AG04450 (cell line): Measurements from ENCODE around the gene RAPGEF1. TPM values are rescaled to one million over a fixed set of nuclear protein-coding genes. Genes with fewer than 3 reads are reported as not detected.

Experiments used
- CTCF ChIA-PET: fragments of 300-600, 350-600 bp; formaldehyde crosslinking; extraction: SDS; loops from one replicate; lab custom pipeline; 2022; ENCODE audit warnings: antibody characterized with exemption, inconsistent platforms; lab: Charles Lee
- POLR2A ChIA-PET: fragments of 350-600 bp; formaldehyde crosslinking; extraction: SDS; loops from one replicate; lab custom pipeline; 2021; ENCODE audit warnings: antibody characterized with exemption, inconsistent platforms; lab: Yijun Ruan, JAX
- DNase-seq: peaks from one replicate; pipeline ENCODE4 v3.0.0-alpha.2; 2011; ENCODE audit warnings: low read depth, low spot score
- H3K27ac ChIP-seq: one replicate; pipeline ENCODE4 v1.5.1; 2012; ENCODE audit warnings: low read depth, low read length, control low read depth
- H3K27me3 ChIP-seq: one replicate; pipeline ENCODE4 v1.6.0; 2012; ENCODE audit warnings: low read length; ENCODE audit not compliant: control insufficient read depth, insufficient read depth
- H3K4me3 ChIP-seq: 2 replicates; pipeline ENCODE4 v1.5.1; 2011; ENCODE audit warnings: mild to moderate bottlenecking, low read depth, low read length, control low read depth
- H3K9me3 ChIP-seq: 2 replicates; pipeline ENCODE4 v1.5.1; 2012; ENCODE audit warnings: low read length; ENCODE audit not compliant: control insufficient read depth, insufficient read depth
- polyA plus RNA-seq: library from polyadenylated mRNA; depleted of rRNA; stranded (reverse); fragments of >200 nt; gene quantifications from 2 replicates; pipeline ENCODE4 v1.2.3, GENCODE V29; 2011
- TF ChIP-seq, protein P1 (sequence below): IDR thresholded peaks from 2 replicates; pipeline ENCODE4 v1.5.1; 2011; ENCODE audit warnings: low read depth, low read length, control low read depth, inconsistent platforms

RAPGEF1 gene
- polyA plus RNA-seq, 1 experiment = 27.6 TPM

DNA sequence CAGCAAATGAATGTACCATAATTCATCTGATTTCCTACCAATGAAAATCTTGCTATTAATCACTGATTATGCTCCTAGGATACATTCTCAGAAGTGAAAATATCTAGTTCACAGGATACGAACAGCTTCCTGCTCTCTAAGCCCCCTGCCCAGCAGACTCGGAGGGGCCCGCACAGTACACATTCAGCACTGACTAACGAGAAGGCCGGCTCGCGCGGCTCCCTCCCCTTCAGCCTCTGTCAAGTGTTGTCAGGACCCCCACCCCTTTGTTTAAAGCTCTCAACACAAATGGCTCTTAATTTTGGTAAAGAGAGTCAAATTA lies 112.6 kb downstream of the RAPGEF1 start:
- no peaks in the 10 kb centered on the region for H3K27me3 ChIP-seq
- ChIA-PET POLR2A (interaction anchor here (1.0 to 1.2 kb wide), 2 partner anchors 31 to 110 kb away, joined by 3 to 10 read pairs; no protein-coding TSS in a partner anchor), CTCF (no interaction called here)
- peak overlapping the region; percentile 97 for H3K27ac ChIP-seq
- TF ChIP-seq, protein P1, sequence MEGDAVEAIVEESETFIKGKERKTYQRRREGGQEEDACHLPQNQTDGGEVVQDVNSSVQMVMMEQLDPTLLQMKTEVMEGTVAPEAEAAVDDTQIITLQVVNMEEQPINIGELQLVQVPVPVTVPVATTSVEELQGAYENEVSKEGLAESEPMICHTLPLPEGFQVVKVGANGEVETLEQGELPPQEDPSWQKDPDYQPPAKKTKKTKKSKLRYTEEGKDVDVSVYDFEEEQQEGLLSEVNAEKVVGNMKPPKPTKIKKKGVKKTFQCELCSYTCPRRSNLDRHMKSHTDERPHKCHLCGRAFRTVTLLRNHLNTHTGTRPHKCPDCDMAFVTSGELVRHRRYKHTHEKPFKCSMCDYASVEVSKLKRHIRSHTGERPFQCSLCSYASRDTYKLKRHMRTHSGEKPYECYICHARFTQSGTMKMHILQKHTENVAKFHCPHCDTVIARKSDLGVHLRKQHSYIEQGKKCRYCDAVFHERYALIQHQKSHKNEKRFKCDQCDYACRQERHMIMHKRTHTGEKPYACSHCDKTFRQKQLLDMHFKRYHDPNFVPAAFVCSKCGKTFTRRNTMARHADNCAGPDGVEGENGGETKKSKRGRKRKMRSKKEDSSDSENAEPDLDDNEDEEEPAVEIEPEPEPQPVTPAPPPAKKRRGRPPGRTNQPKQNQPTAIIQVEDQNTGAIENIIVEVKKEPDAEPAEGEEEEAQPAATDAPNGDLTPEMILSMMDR = no peak
- no peaks in the 10 kb centered on the region; the same call in 1 of the 2 replicates for H3K9me3 ChIP-seq
- DNase-seq = no peak
- H3K4me3 ChIP-seq = no peak overlapping the region

DNA sequence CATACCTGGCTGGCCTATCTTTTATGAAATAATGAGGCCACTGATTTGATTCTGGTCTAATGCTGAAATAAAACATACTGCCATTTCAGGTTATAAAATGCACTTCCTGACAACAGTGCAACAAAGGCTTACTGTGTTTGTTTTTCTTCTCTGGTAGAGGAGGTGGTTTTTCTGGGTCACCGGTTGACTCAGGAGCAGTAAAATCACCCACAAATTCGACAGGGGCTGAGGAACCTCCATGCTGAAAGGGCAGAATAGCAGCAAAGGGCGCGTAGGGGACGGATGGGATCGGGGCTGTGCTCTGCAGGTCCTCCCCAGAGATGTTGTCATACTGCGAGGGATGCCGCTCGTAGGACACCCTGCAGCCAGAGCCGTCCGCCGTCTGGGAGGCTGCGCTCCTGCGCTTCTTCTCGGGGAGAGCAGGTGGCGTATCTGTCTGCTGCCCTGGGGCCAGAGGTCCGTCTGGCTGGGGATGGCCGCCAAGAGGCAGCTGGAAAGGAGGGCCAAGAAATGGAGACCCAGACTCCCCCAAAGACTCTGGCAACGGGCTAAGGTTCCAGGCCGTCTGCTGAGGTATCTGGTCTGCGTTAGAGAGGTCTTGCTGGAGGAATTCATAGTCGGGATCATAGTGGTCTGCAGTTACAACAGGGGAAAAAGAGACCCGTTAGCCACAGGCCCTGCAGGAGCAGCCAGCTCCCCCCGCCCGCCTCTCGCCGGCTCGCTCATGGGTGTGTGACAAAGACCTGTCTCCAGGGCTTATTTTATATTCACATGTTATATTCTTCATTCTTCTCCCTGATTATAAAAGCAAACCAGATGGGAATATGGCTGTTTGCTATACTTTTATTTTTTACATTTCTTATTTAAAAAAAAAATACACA lies 113.8 kb downstream of the RAPGEF1 start:
- TF ChIP-seq, protein P1 = no peak
- CTCF ChIA-PET = no interaction called here
- no peak overlapping the region for H3K27ac ChIP-seq

DNA sequence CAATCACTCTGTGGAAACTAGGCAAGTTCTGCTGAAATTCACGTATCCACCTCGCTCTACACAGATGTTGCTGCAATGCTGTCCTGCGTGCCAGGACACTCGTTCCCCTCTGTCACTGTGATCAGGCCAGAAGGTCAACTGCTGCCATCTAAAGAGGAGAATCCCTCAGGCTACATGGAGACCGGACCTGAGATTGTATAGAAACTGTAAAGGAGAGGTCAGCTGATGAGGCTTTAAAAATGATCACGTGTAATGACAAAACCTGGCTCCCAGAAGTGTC lies 114.4 kb downstream of the RAPGEF1 start:
- DNase-seq = no peak
- H3K4me3 ChIP-seq = no peak overlapping the region
- ChIA-PET CTCF (interaction anchor here (1.0 to 2.0 kb wide), 2 partner anchors 34 to 115 kb away, joined by 3 to 8 read pairs; partner anchors contain the start of gene RAPGEF1), POLR2A (no interaction called here)
- TF ChIP-seq, protein P1 = no peak
- H3K27me3 ChIP-seq = no peaks in the 10 kb centered on the region
- H3K9me3 ChIP-seq = no peaks in the 10 kb centered on the region; the same call in 1 of the 2 replicates
- H3K27ac ChIP-seq = no peak overlapping the region

More for the DNA sequence above, 113.8 kb downstream of the RAPGEF1 start:
- Histone ChIP-seq H3K27me3 (no peaks in the 10 kb centered on the region), H3K9me3 (no peaks in the 10 kb centered on the region; the same call in 1 of the 2 replicates), H3K4me3 (no peak overlapping the region)
- DNase-seq = no peak
- POLR2A ChIA-PET = no interaction called here

DNA sequence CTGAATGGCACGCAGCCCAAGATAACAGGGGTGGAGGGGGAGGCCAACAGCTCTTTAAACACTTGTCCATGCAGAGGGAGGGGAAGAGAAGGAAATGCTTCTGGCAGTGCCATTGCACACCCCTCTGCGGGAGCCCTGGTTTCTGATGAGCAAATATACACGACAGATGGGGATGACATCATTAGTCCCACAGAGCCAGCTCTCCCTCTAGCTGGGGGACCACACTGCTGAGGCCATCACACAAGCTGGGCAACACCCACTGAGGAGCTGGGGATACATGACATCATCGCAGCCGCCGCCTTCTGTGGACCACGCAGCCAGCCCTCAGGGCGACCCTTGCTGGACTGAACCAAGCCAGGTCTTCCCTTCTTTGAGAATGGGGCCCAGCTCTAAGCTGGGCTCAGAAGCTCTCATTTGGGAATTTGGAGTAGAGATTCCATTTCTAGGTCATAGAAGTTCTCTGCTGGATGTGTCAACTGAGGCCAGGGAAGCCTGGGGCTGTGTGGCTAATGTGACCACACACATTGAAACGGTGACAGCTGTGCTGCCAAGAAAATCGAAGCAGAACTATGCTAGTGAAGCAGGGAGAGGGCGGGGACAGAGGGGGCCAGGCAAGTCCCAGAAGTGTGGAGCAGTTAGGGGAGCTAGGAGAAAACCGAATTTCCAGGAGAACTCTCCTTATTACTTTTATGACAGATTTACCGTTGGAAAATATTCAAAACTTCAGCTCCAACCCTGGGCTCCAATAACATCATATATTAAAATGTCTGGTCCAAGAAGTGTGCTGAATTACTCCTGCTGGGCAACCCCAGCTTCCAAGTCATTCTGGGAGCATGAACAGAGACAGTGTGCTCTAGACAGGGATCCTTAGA lies 115.0 kb downstream of the RAPGEF1 start:
- no peak overlapping the region for H3K4me3 ChIP-seq
- no peak for DNase-seq
- no peaks in the 10 kb centered on the region for H3K27me3 ChIP-seq
- TF ChIP-seq, protein P1 = no peak
- H3K27ac ChIP-seq = no peak overlapping the region
- ChIA-PET CTCF (interaction anchor here (0.6 to 2.0 kb wide), 3 partner anchors 11 to 116 kb away, joined by 3 to 8 read pairs (median 3); partner anchors contain the start of gene RAPGEF1), POLR2A (no interaction called here)
- H3K9me3 ChIP-seq = no peaks in the 10 kb centered on the region; the same call in 1 of the 2 replicates
